Measurements from ENCODE around the gene PTPRD.
"Not testable (repeated sequence)": the region's sequence is repeated elsewhere in the genome, so short reads cannot be mapped to it uniquely, and the experiment has no call there.

The PTPRD gene

DNA sequence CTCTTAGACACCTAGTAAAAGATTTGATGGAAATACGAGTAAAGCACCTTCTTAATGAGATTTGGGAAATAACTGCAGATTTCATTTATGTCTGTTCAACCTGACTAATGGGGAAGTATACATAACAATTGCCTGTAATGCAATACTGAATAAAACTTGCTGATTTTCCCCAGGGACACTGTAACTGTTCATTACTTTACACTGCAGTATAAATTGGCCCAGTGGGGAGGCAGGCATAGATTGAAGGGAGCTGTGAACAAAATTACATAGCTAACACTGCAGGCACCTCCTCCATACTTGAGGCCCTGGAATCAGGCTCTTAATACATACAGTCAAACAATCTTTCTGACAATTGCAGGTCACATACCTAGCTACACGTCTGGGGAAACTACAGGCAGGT, 216.2 kb downstream of the PTPRD start:
- no peak overlapping the region for H3K9ac ChIP-seq (ENCODE audit: low read length in 2 of 2)
- H3K36me3 ChIP-seq (ENCODE audit: control insufficient read depth in 2 of 2, insufficient read depth in 2 of 2, low read length in 2 of 2), result no peaks in the 10 kb centered on the region
- no peak overlapping the region for H3K27ac ChIP-seq (ENCODE audit: low read length)
- no peaks in the 10 kb centered on the region for H3K9me3 ChIP-seq (ENCODE audit: control insufficient read depth in 2 of 2, low read length in 2 of 2)
- H3K4me3 ChIP-seq (ENCODE audit: low read length in 2 of 2), result no peak overlapping the region
- no peaks in the 10 kb centered on the region for H3K4me1 ChIP-seq (ENCODE audit: control insufficient read depth, insufficient read depth, low read length)
- H3K27me3 ChIP-seq (ENCODE audit: control insufficient read depth in 1 of 2, insufficient read depth in 2 of 2, low read length in 2 of 2), result no peaks in the 10 kb centered on the region

DNA sequence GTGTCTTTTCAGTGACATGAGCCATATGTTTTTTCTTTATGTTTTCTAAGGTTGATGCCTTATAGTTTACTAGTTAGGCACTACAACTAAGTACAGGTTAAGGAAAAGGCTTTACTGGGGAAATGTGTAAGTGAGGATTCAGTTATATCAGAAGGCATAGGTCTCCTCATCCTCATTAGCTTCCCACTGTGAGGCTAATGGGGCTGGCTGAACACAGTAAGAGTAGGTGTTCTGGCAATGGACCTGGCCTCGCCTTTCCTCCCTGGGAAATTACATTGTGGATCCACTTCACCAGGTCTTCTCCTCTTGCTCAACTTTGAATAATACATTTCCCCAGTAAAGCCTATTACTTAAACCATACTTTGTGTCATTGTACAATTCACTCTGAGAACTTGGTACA, 225.5 kb downstream of the PTPRD start:
- Histone ChIP-seq H3K4me3 (ENCODE audit: low read length in 2 of 2) (no peak overlapping the region), H3K9me3 (ENCODE audit: control insufficient read depth in 2 of 2, low read length in 2 of 2) (no peaks in the 10 kb centered on the region), H3K27ac (ENCODE audit: low read length) (no peak overlapping the region), H3K4me1 (ENCODE audit: control insufficient read depth, insufficient read depth, low read length) (no peaks in the 10 kb centered on the region), H3K36me3 (ENCODE audit: control insufficient read depth in 2 of 2, insufficient read depth in 2 of 2, low read length in 2 of 2) (no peaks in the 10 kb centered on the region), H3K27me3 (ENCODE audit: control insufficient read depth in 1 of 2, insufficient read depth in 2 of 2, low read length in 2 of 2) (no peaks in the 10 kb centered on the region), H3K9ac (ENCODE audit: low read length in 2 of 2) (no peak overlapping the region)

- H3K27ac ChIP-seq (ENCODE audit: low read length), result no peak overlapping the region
Observed at GRCh38 chr9:10371824-10372223, 241.0 kb downstream of the PTPRD start.

GRCh38 chr9:10366171-10366779, 246.5 kb downstream of the PTPRD start:
- Histone ChIP-seq H3K9me3 (ENCODE audit: control insufficient read depth in 2 of 2, low read length in 2 of 2) (no peaks in the 10 kb centered on the region), H3K36me3 (ENCODE audit: control insufficient read depth in 2 of 2, insufficient read depth in 2 of 2, low read length in 2 of 2) (no peaks in the 10 kb centered on the region), H3K27ac (ENCODE audit: low read length) (no peak overlapping the region), H3K9ac (ENCODE audit: low read length in 2 of 2) (no peak overlapping the region), H3K4me1 (ENCODE audit: control insufficient read depth, insufficient read depth, low read length) (no peaks in the 10 kb centered on the region), H3K27me3 (ENCODE audit: control insufficient read depth in 1 of 2, insufficient read depth in 2 of 2, low read length in 2 of 2) (no peaks in the 10 kb centered on the region), H3K4me3 (ENCODE audit: low read length in 2 of 2) (no peak overlapping the region)

More at GRCh38 chr9:10371824-10372223, 241.0 kb downstream of the PTPRD start:
- Histone ChIP-seq H3K4me1 (ENCODE audit: control insufficient read depth, insufficient read depth, low read length) (no peaks in the 10 kb centered on the region), H3K9ac (ENCODE audit: low read length in 2 of 2) (no peak overlapping the region), H3K27me3 (ENCODE audit: control insufficient read depth in 1 of 2, insufficient read depth in 2 of 2, low read length in 2 of 2) (no peaks in the 10 kb centered on the region), H3K9me3 (ENCODE audit: control insufficient read depth in 2 of 2, low read length in 2 of 2) (no peaks in the 10 kb centered on the region), H3K4me3 (ENCODE audit: low read length in 2 of 2) (no peak overlapping the region), H3K36me3 (ENCODE audit: control insufficient read depth in 2 of 2, insufficient read depth in 2 of 2, low read length in 2 of 2) (no peaks in the 10 kb centered on the region)

- Histone ChIP-seq H3K27ac (ENCODE audit: low read length) (no peak overlapping the region), H3K9me3 (ENCODE audit: control insufficient read depth in 2 of 2, low read length in 2 of 2) (no peaks in the 10 kb centered on the region), H3K4me1 (ENCODE audit: control insufficient read depth, insufficient read depth, low read length) (no peaks in the 10 kb centered on the region), H3K4me3 (ENCODE audit: low read length in 2 of 2) (no peak overlapping the region), H3K27me3 (ENCODE audit: control insufficient read depth in 1 of 2, insufficient read depth in 2 of 2, low read length in 2 of 2) (no peaks in the 10 kb centered on the region), H3K9ac (ENCODE audit: low read length in 2 of 2) (no peak overlapping the region), H3K36me3 (ENCODE audit: control insufficient read depth in 2 of 2, insufficient read depth in 2 of 2, low read length in 2 of 2) (no peaks in the 10 kb centered on the region)
Observed at GRCh38 chr9:10354591-10354990, 258.2 kb downstream of the PTPRD start.

GRCh38 chr9:10345621-10346020, 267.2 kb downstream of the PTPRD start:
- H3K27me3 ChIP-seq (ENCODE audit: control insufficient read depth in 1 of 2, insufficient read depth in 2 of 2, low read length in 2 of 2); H3K4me3 ChIP-seq (ENCODE audit: low read length in 2 of 2); H3K27ac ChIP-seq (ENCODE audit: low read length); H3K9me3 ChIP-seq (ENCODE audit: control insufficient read depth in 2 of 2, low read length in 2 of 2); H3K36me3 ChIP-seq (ENCODE audit: control insufficient read depth in 2 of 2, insufficient read depth in 2 of 2, low read length in 2 of 2); H3K9ac ChIP-seq (ENCODE audit: low read length in 2 of 2); H3K4me1 ChIP-seq (ENCODE audit: control insufficient read depth, insufficient read depth, low read length): not testable (repeated sequence)

- H3K27ac ChIP-seq (ENCODE audit: low read length), result no peak overlapping the region
- H3K4me1 ChIP-seq (ENCODE audit: control insufficient read depth, insufficient read depth, low read length), result no peaks in the 10 kb centered on the region
- no peak overlapping the region for H3K9ac ChIP-seq (ENCODE audit: low read length in 2 of 2)
- H3K27me3 ChIP-seq (ENCODE audit: control insufficient read depth in 1 of 2, insufficient read depth in 2 of 2, low read length in 2 of 2), result no peaks in the 10 kb centered on the region
- no peaks in the 10 kb centered on the region for H3K9me3 ChIP-seq (ENCODE audit: control insufficient read depth in 2 of 2, low read length in 2 of 2)
- no peaks in the 10 kb centered on the region for H3K36me3 ChIP-seq (ENCODE audit: control insufficient read depth in 2 of 2, insufficient read depth in 2 of 2, low read length in 2 of 2)
- H3K4me3 ChIP-seq (ENCODE audit: low read length in 2 of 2), result no peak overlapping the region
Observed at GRCh38 chr9:10341057-10341456, 271.7 kb downstream of the PTPRD start.

DNA sequence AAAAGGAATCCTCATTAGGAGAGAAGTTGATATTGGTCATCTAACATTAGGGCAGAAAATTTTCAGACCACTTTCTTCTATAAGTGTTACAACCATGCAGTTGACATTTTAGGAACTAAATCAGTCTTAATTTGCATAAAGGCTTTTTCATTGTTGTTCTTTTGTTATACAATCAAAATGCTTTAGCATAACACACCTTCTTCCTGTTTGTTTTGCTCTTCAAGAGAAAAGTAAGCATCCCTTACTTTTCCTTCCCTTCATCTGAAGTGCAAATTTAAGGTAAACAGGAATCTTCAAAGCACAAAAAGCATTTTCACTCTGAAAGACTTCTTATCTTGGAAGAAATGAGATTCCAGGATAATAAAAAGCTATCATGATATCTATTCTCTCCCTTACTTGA, 273.6 kb downstream of the PTPRD start:
- no peaks in the 10 kb centered on the region for H3K36me3 ChIP-seq (ENCODE audit: control insufficient read depth in 2 of 2, insufficient read depth in 2 of 2, low read length in 2 of 2)
- H3K9ac ChIP-seq (ENCODE audit: low read length in 2 of 2), result no peak overlapping the region
- H3K27ac ChIP-seq (ENCODE audit: low read length), result no peak overlapping the region
- no peak overlapping the region for H3K4me3 ChIP-seq (ENCODE audit: low read length in 2 of 2)
- H3K9me3 ChIP-seq (ENCODE audit: control insufficient read depth in 2 of 2, low read length in 2 of 2), result no peaks in the 10 kb centered on the region
- H3K4me1 ChIP-seq (ENCODE audit: control insufficient read depth, insufficient read depth, low read length), result no peaks in the 10 kb centered on the region
- no peaks in the 10 kb centered on the region for H3K27me3 ChIP-seq (ENCODE audit: control insufficient read depth in 1 of 2, insufficient read depth in 2 of 2, low read length in 2 of 2)

GRCh38 chr9:10331157-10331556, 281.6 kb downstream of the PTPRD start:
- Histone ChIP-seq H3K36me3 (ENCODE audit: control insufficient read depth in 2 of 2, insufficient read depth in 2 of 2, low read length in 2 of 2) (no peaks in the 10 kb centered on the region), H3K27ac (ENCODE audit: low read length) (no peak overlapping the region), H3K4me3 (ENCODE audit: low read length in 2 of 2) (no peak overlapping the region), H3K27me3 (ENCODE audit: control insufficient read depth in 1 of 2, insufficient read depth in 2 of 2, low read length in 2 of 2) (no peaks in the 10 kb centered on the region), H3K4me1 (ENCODE audit: control insufficient read depth, insufficient read depth, low read length) (no peaks in the 10 kb centered on the region), H3K9me3 (ENCODE audit: control insufficient read depth in 2 of 2, low read length in 2 of 2) (no peaks in the 10 kb centered on the region), H3K9ac (ENCODE audit: low read length in 2 of 2) (no peak overlapping the region)

DNA sequence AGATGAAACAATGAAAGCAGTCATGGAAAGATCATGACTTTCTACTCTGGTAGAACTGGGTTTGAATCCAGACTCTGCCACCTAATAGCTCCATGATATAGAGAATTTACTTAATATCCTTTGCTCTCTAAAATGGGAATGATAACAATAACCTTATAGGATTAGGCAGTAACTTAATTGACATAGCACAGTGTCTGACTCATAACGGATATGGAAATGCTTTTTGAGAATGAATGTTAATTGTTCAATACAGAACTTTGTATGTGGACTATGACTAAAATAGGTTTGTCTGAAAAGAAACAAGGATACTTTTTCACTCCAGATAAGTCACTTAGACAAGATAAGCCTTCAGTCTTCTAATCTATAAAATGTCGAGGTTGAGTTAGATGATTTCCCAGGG, 330.7 kb downstream of the PTPRD start:
- Histone ChIP-seq H3K9me3 (ENCODE audit: control insufficient read depth in 2 of 2, low read length in 2 of 2) (no peaks in the 10 kb centered on the region), H3K4me3 (ENCODE audit: low read length in 2 of 2) (no peak overlapping the region), H3K9ac (ENCODE audit: low read length in 2 of 2) (no peak overlapping the region), H3K4me1 (ENCODE audit: control insufficient read depth, insufficient read depth, low read length) (no peaks in the 10 kb centered on the region), H3K27ac (ENCODE audit: low read length) (no peak overlapping the region), H3K36me3 (ENCODE audit: control insufficient read depth in 2 of 2, insufficient read depth in 2 of 2, low read length in 2 of 2) (no peaks in the 10 kb centered on the region), H3K27me3 (ENCODE audit: control insufficient read depth in 1 of 2, insufficient read depth in 2 of 2, low read length in 2 of 2) (no peaks in the 10 kb centered on the region)

DNA sequence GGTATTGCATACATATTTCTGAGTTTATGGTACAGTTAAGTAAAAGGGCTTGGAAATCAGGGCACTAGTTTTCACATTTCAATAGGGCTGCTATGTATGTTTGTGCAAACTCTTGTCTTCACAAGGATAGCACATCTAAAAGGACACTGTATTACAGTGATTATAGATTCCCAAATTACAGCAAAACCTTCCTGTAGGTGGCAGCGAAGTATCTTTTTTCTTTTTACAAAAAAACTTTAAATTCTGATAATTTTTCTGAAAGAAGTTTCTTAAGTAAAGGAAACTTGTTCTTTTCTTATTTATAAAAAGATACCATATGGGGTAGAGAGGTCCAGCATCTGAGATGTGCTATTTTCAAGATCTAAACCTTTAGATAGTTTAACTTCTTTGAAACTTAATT, 337.8 kb downstream of the PTPRD start:
- Histone ChIP-seq H3K4me1 (ENCODE audit: control insufficient read depth, insufficient read depth, low read length) (no peaks in the 10 kb centered on the region), H3K4me3 (ENCODE audit: low read length in 2 of 2) (no peak overlapping the region), H3K9me3 (ENCODE audit: control insufficient read depth in 2 of 2, low read length in 2 of 2) (no peaks in the 10 kb centered on the region), H3K36me3 (ENCODE audit: control insufficient read depth in 2 of 2, insufficient read depth in 2 of 2, low read length in 2 of 2) (no peaks in the 10 kb centered on the region), H3K9ac (ENCODE audit: low read length in 2 of 2) (no peak overlapping the region), H3K27me3 (ENCODE audit: control insufficient read depth in 1 of 2, insufficient read depth in 2 of 2, low read length in 2 of 2) (no peaks in the 10 kb centered on the region), H3K27ac (ENCODE audit: low read length) (no peak overlapping the region)
